GM23338 (cell line): Measurements from ENCODE around the gene RAB3IL1. TPM values are rescaled to one million over a fixed set of nuclear protein-coding genes. Genes with fewer than 3 reads are reported as not detected.

Source experiments
- ATAC-seq: fragments of 200-7000 bp; cut with Tn5 transposase; 3 replicates; pipeline ENCODE4 v1.9.1; 2020
- DNase-seq: peaks from one replicate; pipeline ENCODE4 v3.0.0-alpha.2; 2015; ENCODE audit warnings: low spot score
- H2AFZ ChIP-seq: fragments of 200-600 bp; sonication (generic); 2 replicates; pipeline ENCODE4 v1.8.0; 2016; ENCODE audit warnings: antibody characterized with exemption, mild to moderate bottlenecking, moderate library complexity
- H3F3A ChIP-seq: fragments of 200-600 bp; sonication (generic); replicated peaks from 2 replicates; pipeline ENCODE4 v1.8.0; 2017; ENCODE audit warnings: antibody characterized with exemption, mixed run types, low read depth
- H3K27ac ChIP-seq: fragments of 200-600 bp; sonication (generic); 2 replicates; pipeline ENCODE4 v1.6.1; 2016; ENCODE audit warnings: low read depth
- H3K27me3 ChIP-seq: fragments of 200-600 bp; sonication (generic); 2 replicates; pipeline ENCODE4 v1.8.0; 2016; ENCODE audit warnings: mild to moderate bottlenecking, mixed run types, moderate library complexity; ENCODE audit not compliant: insufficient read depth
- H3K36me3 ChIP-seq: fragments of 200-600 bp; sonication (generic); 2 replicates; pipeline ENCODE4 v1.8.0; 2016; ENCODE audit warnings: mild to moderate bottlenecking; ENCODE audit not compliant: insufficient read depth
- H3K4me1 ChIP-seq: fragments of 200-600 bp; sonication (generic); 2 replicates; pipeline ENCODE4 v1.8.0; 2016; ENCODE audit warnings: mild to moderate bottlenecking, moderate library complexity; ENCODE audit not compliant: insufficient read depth
- H3K4me2 ChIP-seq: fragments of 200-600 bp; sonication (generic); 2 replicates; pipeline ENCODE4 v1.7.1; 2017; ENCODE audit warnings: mixed run types
- H3K4me3 ChIP-seq: fragments of 200-600 bp; sonication (generic); 2 replicates; pipeline ENCODE4 v1.6.1; 2016; ENCODE audit warnings: mixed run types
- H3K79me2 ChIP-seq: fragments of 200-600 bp; sonication (generic); replicated peaks from 2 replicates; pipeline ENCODE4 v1.8.0; 2017; ENCODE audit warnings: mild to moderate bottlenecking; ENCODE audit not compliant: insufficient read depth
- H3K9me2 ChIP-seq: fragments of 200-600 bp; sonication (generic); 2 replicates; pipeline ENCODE4 v1.8.0; 2017; ENCODE audit not compliant: insufficient read depth
- H4K20me1 ChIP-seq: fragments of 200-600 bp; sonication (generic); replicated peaks from 2 replicates; pipeline ENCODE4 v1.8.0; 2017; ENCODE audit warnings: mild to moderate bottlenecking; ENCODE audit not compliant: insufficient read depth
- H3K27ac Mint-ChIP-seq: 2 replicates; pipeline ENCODE4 v1.8.0; 2020; ENCODE audit warnings: inconsistent platforms, mild to moderate bottlenecking, moderate library complexity, mixed read lengths
- H3K27me3 Mint-ChIP-seq: 3 replicates; pipeline ENCODE4 v1.8.0; 2022; ENCODE audit warnings: low read depth, mild to moderate bottlenecking, moderate library complexity, mixed read lengths, inconsistent platforms; ENCODE audit not compliant: insufficient read depth, poor library complexity
- H3K36me3 Mint-ChIP-seq: 3 replicates; pipeline ENCODE4 v1.8.0; 2021; ENCODE audit warnings: low read depth, mild to moderate bottlenecking, inconsistent platforms, moderate library complexity, mixed read lengths
- H3K4me1 Mint-ChIP-seq: 3 replicates; pipeline ENCODE4 v1.8.0; 2020; ENCODE audit warnings: mild to moderate bottlenecking, inconsistent platforms, mixed read lengths
- H3K4me3 Mint-ChIP-seq: 3 replicates; pipeline ENCODE4 v1.8.0; 2021; ENCODE audit warnings: moderate library complexity, mild to moderate bottlenecking, inconsistent platforms, mixed read lengths
- H3K9me3 Mint-ChIP-seq: 3 replicates; pipeline ENCODE4 v1.8.0; 2020; ENCODE audit warnings: moderate library complexity, mild to moderate bottlenecking, inconsistent platforms, mixed read lengths
- CREB1 ChIP-seq: fragments of 250-450 bp; sonication (Bioruptor Pico); IDR thresholded peaks from 2 replicates; pipeline ENCODE4 v1.5.0; 2020; ENCODE audit warnings: low read depth, mild to moderate bottlenecking, moderate library complexity
- CTCF ChIP-seq, 2 experiments: fragments of 200-600 bp in 1 of 2; sonication (generic) in 1 of 2; conservative IDR thresholded peaks; 2 replicates each; pipeline versions ENCODE4 v1.5.1 to v1.6.1; 2016 to 2017; ENCODE audit warnings: antibody characterized with exemption in 2 of 2, low read depth in 2 of 2, mild to moderate bottlenecking in 2 of 2, moderate library complexity in 1 of 2
- ETS1 ChIP-seq: IDR thresholded peaks from 2 replicates; pipeline ENCODE4 v1.6.1; 2016; ENCODE audit warnings: antibody characterized with exemption
- EZH2 ChIP-seq: fragments of 200-600 bp; sonication (generic); IDR thresholded peaks from one replicate; pipeline ENCODE4 v1.8.0; 2017; ENCODE audit warnings: antibody characterized with exemption, mild to moderate bottlenecking, low read depth; ENCODE audit not compliant: unreplicated experiment
- EZH2phosphoT487 ChIP-seq: fragments of 200-600 bp; sonication (generic); IDR thresholded peaks from one replicate; pipeline ENCODE4 v1.8.1; 2018; ENCODE audit warnings: antibody characterized with exemption; ENCODE audit not compliant: unreplicated experiment
- JUNB ChIP-seq: IDR thresholded peaks from one replicate; pipeline ENCODE4 v1.6.1; 2016; ENCODE audit warnings: antibody characterized with exemption; ENCODE audit not compliant: unreplicated experiment
- NANOG ChIP-seq: IDR thresholded peaks from 2 replicates; pipeline ENCODE4 v1.6.1; 2016; ENCODE audit warnings: antibody characterized with exemption, borderline replicate concordance
- POLR2AphosphoS5 ChIP-seq: IDR thresholded peaks from 2 replicates; pipeline ENCODE4 v1.6.1; 2016; ENCODE audit warnings: antibody characterized with exemption, low read depth
- STAT1 ChIP-seq: IDR thresholded peaks from one replicate; pipeline ENCODE4 v1.6.1; 2016; ENCODE audit warnings: antibody characterized with exemption; ENCODE audit not compliant: unreplicated experiment
- ZNF114 ChIP-seq: fragments of 250-450 bp; sonication (Bioruptor Pico); IDR thresholded peaks from 2 replicates; pipeline ENCODE4 v1.5.0; 2020; ENCODE audit warnings: mild to moderate bottlenecking, moderate library complexity
- ZNF331 ChIP-seq: fragments of 250-450 bp; sonication (Bioruptor Pico); IDR thresholded peaks from 2 replicates; pipeline ENCODE4 v1.5.0; 2020; ENCODE audit warnings: low read depth, mild to moderate bottlenecking, moderate library complexity
- ZNF462 ChIP-seq: fragments of 250-450 bp; sonication (Bioruptor Pico); IDR thresholded peaks from 2 replicates; pipeline ENCODE4 v1.5.0; 2020; ENCODE audit warnings: mild to moderate bottlenecking, moderate library complexity
- polyA plus RNA-seq: library from polyadenylated mRNA; unstranded; fragments of >200 nt; fragmentation: Nextera tagmentation; extraction: Ambion mirVana; gene quantifications from 2 replicates; pipeline ENCODE4 v1.2.1, GENCODE V29; 2016
- total RNA-seq: library from RNA; depleted of rRNA; stranded (reverse); fragments of >200 nt; shearing (Covaris generic); gene quantifications from 2 replicates; pipeline ENCODE4 v1.2.3, GENCODE V29; 2014
- TF ChIP-seq, protein P1 (sequence below): IDR thresholded peaks from one replicate; pipeline ENCODE4 v1.6.1; 2018; ENCODE audit warnings: antibody characterized with exemption; ENCODE audit not compliant: unreplicated experiment

Gene RAB3IL1
- total and polyA plus RNA-seq, 2 experiments from 2014 or later, result 2.7 to 3.4 TPM

DNA sequence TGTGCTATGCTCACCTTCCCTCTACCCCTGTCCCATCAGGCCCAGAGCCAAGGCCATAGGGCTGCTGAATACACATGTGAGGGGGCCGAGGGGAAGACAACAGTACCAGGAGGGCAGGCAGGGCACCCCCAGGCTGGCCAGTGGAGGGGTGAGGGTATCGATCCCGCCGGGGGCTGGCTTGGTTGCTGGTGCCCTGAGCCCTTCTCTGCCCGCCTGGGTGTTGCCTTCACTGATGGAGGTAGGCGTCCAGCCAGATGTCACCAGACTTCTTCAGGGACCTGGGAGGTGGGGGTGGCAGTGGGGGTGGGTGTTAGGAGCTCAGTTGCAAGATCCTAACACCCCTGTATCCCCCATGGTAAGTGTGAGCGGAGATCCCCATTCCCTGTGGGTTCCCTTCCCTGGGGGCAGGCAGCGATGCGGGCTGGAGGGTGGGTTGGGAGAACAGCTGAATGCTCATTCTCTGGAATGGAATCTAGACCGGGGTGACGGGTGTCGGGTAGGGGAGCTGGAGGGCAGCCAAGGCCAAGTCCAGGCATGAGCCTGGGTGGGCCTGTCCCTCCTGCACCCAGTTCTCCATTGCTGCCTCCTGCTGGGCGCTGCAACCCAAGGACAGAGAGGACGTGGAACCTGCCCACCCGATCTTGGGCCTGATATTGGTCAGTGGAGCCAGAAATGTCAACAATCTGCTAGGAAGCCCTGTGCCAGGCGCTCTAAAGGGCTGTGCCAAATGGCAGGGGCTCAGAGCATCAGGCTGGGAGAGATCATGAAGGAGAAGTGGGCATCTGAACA, 43.6 kb downstream of the RAB3IL1 start:
- Mint-ChIP-seq H3K4me3 (no peak overlapping the region), H3K27me3 (peaks cover 17% of the 10 kb centered on the region), H3K27ac (no peak overlapping the region), H3K36me3 (no peaks in the 10 kb centered on the region; the same call in 2 of the 3 replicates), H3K9me3 (no peaks in the 10 kb centered on the region), H3K4me1 (peaks cover 30% of the 10 kb centered on the region)
- H3K36me3 ChIP-seq, result no peaks in the 10 kb centered on the region; the same call in 1 of the 2 replicates
- ATAC-seq (no peak), DNase-seq (no peak)
- peaks cover 12% of the 10 kb centered on the region; the same call in 1 of the 2 replicates for H3F3A ChIP-seq
- no peak overlapping the region for H3K27ac ChIP-seq
- TF ChIP-seq ETS1 (no peak), EZH2 (no peak), ZNF114 (CRISPR knock-in tag) (no peak), CREB1 (no peak), JUNB (no peak), EZH2phosphoT487 (no peak), CTCF (conservative IDR thresholded peaks at IDR 0.05; ENCODE audit: low read depth in 2 of 2) (no peak), POLR2AphosphoS5 (no peak), ZNF331 (CRISPR knock-in tag) (no peak), NANOG (no peak), ZNF462 (CRISPR knock-in tag) (no peak), STAT1 (no peak)
- TF ChIP-seq, protein P1, sequence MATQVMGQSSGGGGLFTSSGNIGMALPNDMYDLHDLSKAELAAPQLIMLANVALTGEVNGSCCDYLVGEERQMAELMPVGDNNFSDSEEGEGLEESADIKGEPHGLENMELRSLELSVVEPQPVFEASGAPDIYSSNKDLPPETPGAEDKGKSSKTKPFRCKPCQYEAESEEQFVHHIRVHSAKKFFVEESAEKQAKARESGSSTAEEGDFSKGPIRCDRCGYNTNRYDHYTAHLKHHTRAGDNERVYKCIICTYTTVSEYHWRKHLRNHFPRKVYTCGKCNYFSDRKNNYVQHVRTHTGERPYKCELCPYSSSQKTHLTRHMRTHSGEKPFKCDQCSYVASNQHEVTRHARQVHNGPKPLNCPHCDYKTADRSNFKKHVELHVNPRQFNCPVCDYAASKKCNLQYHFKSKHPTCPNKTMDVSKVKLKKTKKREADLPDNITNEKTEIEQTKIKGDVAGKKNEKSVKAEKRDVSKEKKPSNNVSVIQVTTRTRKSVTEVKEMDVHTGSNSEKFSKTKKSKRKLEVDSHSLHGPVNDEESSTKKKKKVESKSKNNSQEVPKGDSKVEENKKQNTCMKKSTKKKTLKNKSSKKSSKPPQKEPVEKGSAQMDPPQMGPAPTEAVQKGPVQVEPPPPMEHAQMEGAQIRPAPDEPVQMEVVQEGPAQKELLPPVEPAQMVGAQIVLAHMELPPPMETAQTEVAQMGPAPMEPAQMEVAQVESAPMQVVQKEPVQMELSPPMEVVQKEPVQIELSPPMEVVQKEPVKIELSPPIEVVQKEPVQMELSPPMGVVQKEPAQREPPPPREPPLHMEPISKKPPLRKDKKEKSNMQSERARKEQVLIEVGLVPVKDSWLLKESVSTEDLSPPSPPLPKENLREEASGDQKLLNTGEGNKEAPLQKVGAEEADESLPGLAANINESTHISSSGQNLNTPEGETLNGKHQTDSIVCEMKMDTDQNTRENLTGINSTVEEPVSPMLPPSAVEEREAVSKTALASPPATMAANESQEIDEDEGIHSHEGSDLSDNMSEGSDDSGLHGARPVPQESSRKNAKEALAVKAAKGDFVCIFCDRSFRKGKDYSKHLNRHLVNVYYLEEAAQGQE, result no peak
- peaks cover 20% of the 10 kb centered on the region for H3K4me1 ChIP-seq
- H3K4me3 ChIP-seq, result no peak overlapping the region
- no peaks in the 10 kb centered on the region for H3K27me3 ChIP-seq
- H3K79me2 ChIP-seq, result no peaks in the 10 kb centered on the region
- no peak overlapping the region for H3K4me2 ChIP-seq
- no peaks in the 10 kb centered on the region for H3K9me2 ChIP-seq
- H2AFZ ChIP-seq, result no peak overlapping the region
- no peaks in the 10 kb centered on the region for H4K20me1 ChIP-seq
